Measurements from ENCODE around the gene PCDH15. TPM values are rescaled to one million over a fixed set of nuclear protein-coding genes. Genes with fewer than 3 reads are reported as not detected.

The PCDH15 gene
- total RNA-seq, 4 donors from 2014 or later = 0.14 to 0.48 (median 0.37) TPM; not detected in 1

- intact Hi-C loops (cut with DNase I; ENCODE audit: low total_unique reads) = no loop called here
- WGBS, 2 donors (ENCODE audit: low coverage in 1 of 2) = 64 to 71% methylated on average over 4 to 6 of the region's 6 CpGs
- DNase-seq = no peak
Measured at GRCh38 chr10:54772468-54773122, 28.4 kb downstream of the PCDH15 start.

GRCh38 chr10:54769051-54769450, 32.0 kb downstream of the PCDH15 start:
- 52 to 65% methylated on average over 2 of the region's 2 CpGs for WGBS, 2 donors (ENCODE audit: low coverage in 1 of 2)
- no peak for DNase-seq
- H3K4me3 ChIP-seq = no peak overlapping the region
- no peaks in the 10 kb centered on the region for H3K4me1 ChIP-seq
- TF ChIP-seq EP300 (IDR thresholded peaks at IDR 0.05; ENCODE audit: low read depth) (no peak), POLR2A (IDR thresholded peaks at IDR 0.05) (no peak), POLR2AphosphoS5 (IDR thresholded peaks at IDR 0.05) (no peak)
- TF ChIP-seq, protein P1, sequence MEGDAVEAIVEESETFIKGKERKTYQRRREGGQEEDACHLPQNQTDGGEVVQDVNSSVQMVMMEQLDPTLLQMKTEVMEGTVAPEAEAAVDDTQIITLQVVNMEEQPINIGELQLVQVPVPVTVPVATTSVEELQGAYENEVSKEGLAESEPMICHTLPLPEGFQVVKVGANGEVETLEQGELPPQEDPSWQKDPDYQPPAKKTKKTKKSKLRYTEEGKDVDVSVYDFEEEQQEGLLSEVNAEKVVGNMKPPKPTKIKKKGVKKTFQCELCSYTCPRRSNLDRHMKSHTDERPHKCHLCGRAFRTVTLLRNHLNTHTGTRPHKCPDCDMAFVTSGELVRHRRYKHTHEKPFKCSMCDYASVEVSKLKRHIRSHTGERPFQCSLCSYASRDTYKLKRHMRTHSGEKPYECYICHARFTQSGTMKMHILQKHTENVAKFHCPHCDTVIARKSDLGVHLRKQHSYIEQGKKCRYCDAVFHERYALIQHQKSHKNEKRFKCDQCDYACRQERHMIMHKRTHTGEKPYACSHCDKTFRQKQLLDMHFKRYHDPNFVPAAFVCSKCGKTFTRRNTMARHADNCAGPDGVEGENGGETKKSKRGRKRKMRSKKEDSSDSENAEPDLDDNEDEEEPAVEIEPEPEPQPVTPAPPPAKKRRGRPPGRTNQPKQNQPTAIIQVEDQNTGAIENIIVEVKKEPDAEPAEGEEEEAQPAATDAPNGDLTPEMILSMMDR (IDR thresholded peaks at IDR 0.05) = no peak
- H3K36me3 ChIP-seq = no peaks in the 10 kb centered on the region
- H3K27me3 ChIP-seq = no peaks in the 10 kb centered on the region
- no peaks in the 10 kb centered on the region for H3K9me3 ChIP-seq
- H3K27ac ChIP-seq = no peak overlapping the region
- in situ Hi-C loops (cut with MboI; ENCODE audit: low pct_ligation_motif_present in 1 of 4, low pct_unique_long_range_greater_than_20kb in 1 of 4, low sequenced_read_pairs in 3 of 4) = no loop called here
- intact Hi-C loops (cut with DNase I; ENCODE audit: low total_unique reads) = no loop called here

More at GRCh38 chr10:54772468-54773122, 28.4 kb downstream of the PCDH15 start:
- no peaks in the 10 kb centered on the region for H3K36me3 ChIP-seq
- no peak overlapping the region for H3K27ac ChIP-seq
- H3K4me3 ChIP-seq = no peak overlapping the region
- in situ Hi-C loops (cut with MboI; ENCODE audit: low pct_ligation_motif_present in 1 of 4, low pct_unique_long_range_greater_than_20kb in 1 of 4, low sequenced_read_pairs in 3 of 4) = no loop called here
- H3K9me3 ChIP-seq = no peaks in the 10 kb centered on the region
- H3K4me1 ChIP-seq = no peaks in the 10 kb centered on the region
- H3K27me3 ChIP-seq = no peaks in the 10 kb centered on the region
- TF ChIP-seq EP300 (IDR thresholded peaks at IDR 0.05; ENCODE audit: low read depth) (no peak), POLR2AphosphoS5 (IDR thresholded peaks at IDR 0.05) (no peak), POLR2A (IDR thresholded peaks at IDR 0.05) (no peak)
- TF ChIP-seq, protein P1 (IDR thresholded peaks at IDR 0.05) = no peak

DNA sequence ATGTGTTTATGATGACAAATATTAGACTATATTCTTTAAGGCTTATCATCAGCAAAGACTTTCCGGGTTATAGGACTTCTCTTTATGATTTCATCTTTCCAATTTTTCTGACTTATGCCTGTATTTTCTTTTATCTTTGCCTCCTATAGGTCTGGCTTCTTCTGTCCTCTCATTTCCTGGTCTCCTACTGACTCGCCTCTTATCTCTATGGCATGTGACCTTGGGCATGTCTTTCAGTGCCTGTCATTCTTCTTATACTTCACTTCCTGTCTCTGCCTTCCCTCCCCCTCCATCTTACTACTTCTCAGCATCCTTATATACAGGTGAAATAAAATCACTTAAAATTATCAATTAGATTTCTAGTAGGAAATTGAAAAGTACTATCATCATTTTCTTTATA, 42.2 kb downstream of the PCDH15 start:
- no peak for DNase-seq
- Histone ChIP-seq H3K27me3 (no peaks in the 10 kb centered on the region), H3K36me3 (no peaks in the 10 kb centered on the region), H3K9me3 (no peaks in the 10 kb centered on the region), H3K4me1 (no peaks in the 10 kb centered on the region), H3K4me3 (no peak overlapping the region), H3K27ac (no peak overlapping the region)
- WGBS, 2 donors (ENCODE audit: low coverage in 1 of 2) = 7 to 41% methylated on average over 2 of the region's 2 CpGs
- intact Hi-C loops (cut with DNase I; ENCODE audit: low total_unique reads) = no loop called here
- TF ChIP-seq POLR2AphosphoS5 (IDR thresholded peaks at IDR 0.05) (no peak), EP300 (IDR thresholded peaks at IDR 0.05; ENCODE audit: low read depth) (no peak), POLR2A (IDR thresholded peaks at IDR 0.05) (no peak)
- TF ChIP-seq, protein P1 (IDR thresholded peaks at IDR 0.05) = no peak
- in situ Hi-C loops (cut with MboI; ENCODE audit: low pct_ligation_motif_present in 1 of 4, low pct_unique_long_range_greater_than_20kb in 1 of 4, low sequenced_read_pairs in 3 of 4) = no loop called here

DNA sequence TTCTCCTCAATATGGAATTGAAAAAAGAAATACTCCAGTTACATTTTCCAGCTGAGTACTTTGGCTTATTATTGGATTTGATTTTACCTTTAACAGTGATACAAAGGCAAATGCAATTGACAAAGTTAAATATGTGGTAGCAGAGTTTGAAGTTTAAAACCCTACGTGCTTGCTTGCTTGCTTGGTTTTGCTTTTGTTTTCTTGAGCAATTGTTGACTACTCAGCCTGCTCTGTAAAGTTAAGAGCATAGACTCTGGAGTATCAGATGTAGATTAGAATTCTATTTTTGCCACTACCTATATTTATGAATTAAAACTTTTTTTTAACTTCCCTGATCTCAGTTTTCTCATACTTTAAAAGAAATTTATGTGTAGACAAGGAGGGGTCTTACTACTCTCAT, 51.4 kb downstream of the PCDH15 start:
- no peak for DNase-seq
- in situ Hi-C loops (cut with MboI; ENCODE audit: low pct_ligation_motif_present in 1 of 4, low pct_unique_long_range_greater_than_20kb in 1 of 4, low sequenced_read_pairs in 3 of 4) (no loop called here), intact Hi-C loops (cut with DNase I; ENCODE audit: low total_unique reads) (no loop called here)
- Histone ChIP-seq H3K27ac (no peak overlapping the region), H3K4me1 (no peaks in the 10 kb centered on the region), H3K9me3 (no peaks in the 10 kb centered on the region), H3K4me3 (no peak overlapping the region), H3K36me3 (no peaks in the 10 kb centered on the region), H3K27me3 (no peaks in the 10 kb centered on the region)
- TF ChIP-seq POLR2AphosphoS5 (IDR thresholded peaks at IDR 0.05) = no peak
- TF ChIP-seq, protein P1 (IDR thresholded peaks at IDR 0.05) = no peak
- no peak for TF ChIP-seq POLR2A (IDR thresholded peaks at IDR 0.05)
- no peak for TF ChIP-seq EP300 (IDR thresholded peaks at IDR 0.05; ENCODE audit: low read depth)
- WGBS, 2 donors (ENCODE audit: low coverage in 1 of 2) = 36 to 46% methylated on average over 1 of the region's 1 CpG
